GM12892 (cell line): ENCODE data around the gene TMEM186.
"Not testable (repeated sequence)": the region's sequence is repeated elsewhere in the genome, so short reads cannot be mapped to it uniquely, and the experiment has no call there.

Source experiments
- POLR2A ChIP-seq: IDR thresholded peaks from 2 replicates; pipeline ENCODE4 v1.6.1; 2011; ENCODE audit warnings: low read depth, low read length, control low read depth
- POLR2AphosphoS5 ChIP-seq: IDR thresholded peaks from 2 replicates; pipeline ENCODE4 v1.6.1; 2011; ENCODE audit warnings: low read depth, low read length, control low read depth
- TAF1 ChIP-seq: IDR thresholded peaks from 2 replicates; pipeline ENCODE4 v1.6.1; 2011; ENCODE audit warnings: low read depth, mild to moderate bottlenecking, control low read depth, low read length, borderline replicate concordance

DNA sequence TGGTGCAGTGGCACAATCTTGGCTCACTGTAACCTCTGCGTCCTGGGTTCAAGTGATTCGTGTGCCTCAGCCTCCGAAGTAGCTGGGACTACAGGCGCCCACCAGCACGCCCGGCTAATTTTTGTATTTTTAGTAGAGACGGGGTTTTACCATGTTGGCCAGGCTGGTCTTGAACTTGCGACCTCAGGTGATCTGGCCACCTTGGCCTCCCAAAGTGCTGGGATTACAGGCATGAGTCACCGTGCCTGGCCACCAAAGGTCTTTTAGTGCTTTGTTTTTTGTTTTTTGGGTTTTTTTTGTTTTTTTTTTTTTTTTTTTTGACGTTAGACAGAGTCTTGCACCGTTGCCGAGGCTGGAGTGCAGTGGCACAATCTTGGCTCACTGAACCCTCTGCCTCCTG lies 6.3 kb upstream of the TMEM186 start:
- TF ChIP-seq POLR2AphosphoS5, POLR2A, TAF1: not testable (repeated sequence)
